A549 (cell line): Measurements from ENCODE around the gene ZDHHC3.

Experiments
- JUN ChIP-seq, 2 experiments: fragments of >200 bp; sonication (Bioruptor Twin); formaldehyde crosslinking; IDR thresholded peaks; 2 replicates in 1 of 2; 3 replicates in 1 of 2; pipeline ENCODE4 v1.6.1; 2016 to 2017
- SMC3 ChIP-seq: fragments of >200 bp; sonication (Bioruptor Twin); formaldehyde crosslinking; IDR thresholded peaks from 3 replicates; pipeline ENCODE4 v1.6.1; 2018; ENCODE audit warnings: inconsistent platforms
- TF ChIP-seq, protein P1 (sequence below): fragments of >200 bp; sonication (Bioruptor Twin); formaldehyde crosslinking; IDR thresholded peaks from 3 replicates; pipeline ENCODE4 v1.5.1; 2016
- TF ChIP-seq, protein P2 (sequence below): IDR thresholded peaks from 2 replicates; pipeline ENCODE4 v1.6.1; 2012
- TF ChIP-seq, protein P3 (sequence below): fragments of 150-350 bp; IDR thresholded peaks from 2 replicates; pipeline ENCODE4 v1.6.1; 2014; ENCODE audit warnings: low read depth, mild to moderate bottlenecking, low read length

DNA sequence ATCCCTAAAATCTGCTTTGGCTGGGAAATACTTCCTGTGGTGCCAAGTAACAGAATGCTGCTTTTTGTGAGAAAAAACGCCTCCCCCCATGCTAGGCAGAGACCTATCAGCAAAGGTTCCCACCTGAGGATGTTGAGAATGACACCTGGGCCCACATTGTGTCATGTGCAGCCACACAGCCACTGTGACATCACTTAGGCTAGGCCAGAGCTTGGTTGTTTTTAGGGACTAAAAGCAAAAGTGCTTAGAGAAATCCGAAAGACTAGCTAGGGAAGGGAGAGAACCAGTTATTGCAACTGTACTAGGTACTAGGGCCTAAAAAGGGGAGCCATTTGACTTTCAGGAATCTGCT lies 6.2 kb downstream of the ZDHHC3 start:
- TF ChIP-seq, protein P1, sequence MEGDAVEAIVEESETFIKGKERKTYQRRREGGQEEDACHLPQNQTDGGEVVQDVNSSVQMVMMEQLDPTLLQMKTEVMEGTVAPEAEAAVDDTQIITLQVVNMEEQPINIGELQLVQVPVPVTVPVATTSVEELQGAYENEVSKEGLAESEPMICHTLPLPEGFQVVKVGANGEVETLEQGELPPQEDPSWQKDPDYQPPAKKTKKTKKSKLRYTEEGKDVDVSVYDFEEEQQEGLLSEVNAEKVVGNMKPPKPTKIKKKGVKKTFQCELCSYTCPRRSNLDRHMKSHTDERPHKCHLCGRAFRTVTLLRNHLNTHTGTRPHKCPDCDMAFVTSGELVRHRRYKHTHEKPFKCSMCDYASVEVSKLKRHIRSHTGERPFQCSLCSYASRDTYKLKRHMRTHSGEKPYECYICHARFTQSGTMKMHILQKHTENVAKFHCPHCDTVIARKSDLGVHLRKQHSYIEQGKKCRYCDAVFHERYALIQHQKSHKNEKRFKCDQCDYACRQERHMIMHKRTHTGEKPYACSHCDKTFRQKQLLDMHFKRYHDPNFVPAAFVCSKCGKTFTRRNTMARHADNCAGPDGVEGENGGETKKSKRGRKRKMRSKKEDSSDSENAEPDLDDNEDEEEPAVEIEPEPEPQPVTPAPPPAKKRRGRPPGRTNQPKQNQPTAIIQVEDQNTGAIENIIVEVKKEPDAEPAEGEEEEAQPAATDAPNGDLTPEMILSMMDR: no peak
- TF ChIP-seq, protein P2, sequence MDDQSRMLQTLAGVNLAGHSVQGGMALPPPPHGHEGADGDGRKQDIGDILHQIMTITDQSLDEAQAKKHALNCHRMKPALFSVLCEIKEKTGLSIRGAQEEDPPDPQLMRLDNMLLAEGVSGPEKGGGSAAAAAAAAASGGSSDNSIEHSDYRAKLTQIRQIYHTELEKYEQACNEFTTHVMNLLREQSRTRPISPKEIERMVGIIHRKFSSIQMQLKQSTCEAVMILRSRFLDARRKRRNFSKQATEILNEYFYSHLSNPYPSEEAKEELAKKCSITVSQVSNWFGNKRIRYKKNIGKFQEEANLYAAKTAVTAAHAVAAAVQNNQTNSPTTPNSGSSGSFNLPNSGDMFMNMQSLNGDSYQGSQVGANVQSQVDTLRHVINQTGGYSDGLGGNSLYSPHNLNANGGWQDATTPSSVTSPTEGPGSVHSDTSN: no peak
- TF ChIP-seq SMC3: no peak
- TF ChIP-seq, protein P3, sequence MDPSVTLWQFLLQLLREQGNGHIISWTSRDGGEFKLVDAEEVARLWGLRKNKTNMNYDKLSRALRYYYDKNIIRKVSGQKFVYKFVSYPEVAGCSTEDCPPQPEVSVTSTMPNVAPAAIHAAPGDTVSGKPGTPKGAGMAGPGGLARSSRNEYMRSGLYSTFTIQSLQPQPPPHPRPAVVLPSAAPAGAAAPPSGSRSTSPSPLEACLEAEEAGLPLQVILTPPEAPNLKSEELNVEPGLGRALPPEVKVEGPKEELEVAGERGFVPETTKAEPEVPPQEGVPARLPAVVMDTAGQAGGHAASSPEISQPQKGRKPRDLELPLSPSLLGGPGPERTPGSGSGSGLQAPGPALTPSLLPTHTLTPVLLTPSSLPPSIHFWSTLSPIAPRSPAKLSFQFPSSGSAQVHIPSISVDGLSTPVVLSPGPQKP: no peak
- TF ChIP-seq JUN (IDR thresholded peaks at IDR 0.05): no peak
